ENCODE measurements around the gene ANKRD63.

The ANKRD63 gene

DNA sequence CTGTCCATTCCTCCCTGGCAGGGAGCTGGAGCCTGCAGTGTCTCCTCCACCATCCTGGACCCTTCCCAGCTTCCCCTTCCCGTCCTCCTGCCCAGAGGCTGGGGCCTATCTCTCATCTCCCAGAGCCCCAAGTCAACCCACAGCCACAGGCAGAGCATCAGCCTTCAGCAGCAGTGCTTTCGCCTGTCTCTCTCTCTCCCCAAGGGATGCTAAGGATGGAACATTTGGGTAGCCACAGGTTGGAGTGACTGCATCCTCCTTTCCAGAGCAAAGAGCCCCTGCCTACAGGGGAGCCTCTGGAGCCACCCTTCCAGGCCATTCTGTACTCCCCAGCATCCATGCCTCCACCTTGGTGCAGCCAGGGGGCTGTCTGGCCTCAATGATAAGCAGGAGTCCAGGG, 20.7 kb upstream of the ANKRD63 start:
- H3K4me3 ChIP-seq (ENCODE audit: low read length in 2 of 2) = no peak overlapping the region
- no peaks in the 10 kb centered on the region for H3K36me3 ChIP-seq (ENCODE audit: control insufficient read depth in 2 of 2, insufficient read depth in 2 of 2, low read length in 2 of 2)
- H3K27ac ChIP-seq (ENCODE audit: low read length) = no peak overlapping the region
- H3K9me3 ChIP-seq (ENCODE audit: control insufficient read depth in 2 of 2, low read length in 2 of 2) = peaks cover 0 to 6% of the 10 kb centered on the region in 2 donors
- H3K9ac ChIP-seq (ENCODE audit: low read length in 2 of 2) = no peak overlapping the region
- H3K4me1 ChIP-seq (ENCODE audit: control insufficient read depth, insufficient read depth, low read length) = peaks cover 14% of the 10 kb centered on the region
- no peaks in the 10 kb centered on the region for H3K27me3 ChIP-seq (ENCODE audit: control insufficient read depth in 1 of 2, insufficient read depth in 2 of 2, low read length in 2 of 2)

GRCh38 chr15:40302981-40303380, 20.1 kb upstream of the ANKRD63 start:
- H3K4me1 ChIP-seq (ENCODE audit: control insufficient read depth, insufficient read depth, low read length) = peaks cover 13% of the 10 kb centered on the region
- no peak overlapping the region for H3K9ac ChIP-seq (ENCODE audit: low read length in 2 of 2)
- no peaks in the 10 kb centered on the region for H3K27me3 ChIP-seq (ENCODE audit: control insufficient read depth in 1 of 2, insufficient read depth in 2 of 2, low read length in 2 of 2)
- no peak overlapping the region for H3K4me3 ChIP-seq (ENCODE audit: low read length in 2 of 2)
- no peaks in the 10 kb centered on the region for H3K36me3 ChIP-seq (ENCODE audit: control insufficient read depth in 2 of 2, insufficient read depth in 2 of 2, low read length in 2 of 2)
- H3K27ac ChIP-seq (ENCODE audit: low read length) = no peak overlapping the region
- peaks cover 0 to 6% of the 10 kb centered on the region in 2 donors for H3K9me3 ChIP-seq (ENCODE audit: control insufficient read depth in 2 of 2, low read length in 2 of 2)

DNA sequence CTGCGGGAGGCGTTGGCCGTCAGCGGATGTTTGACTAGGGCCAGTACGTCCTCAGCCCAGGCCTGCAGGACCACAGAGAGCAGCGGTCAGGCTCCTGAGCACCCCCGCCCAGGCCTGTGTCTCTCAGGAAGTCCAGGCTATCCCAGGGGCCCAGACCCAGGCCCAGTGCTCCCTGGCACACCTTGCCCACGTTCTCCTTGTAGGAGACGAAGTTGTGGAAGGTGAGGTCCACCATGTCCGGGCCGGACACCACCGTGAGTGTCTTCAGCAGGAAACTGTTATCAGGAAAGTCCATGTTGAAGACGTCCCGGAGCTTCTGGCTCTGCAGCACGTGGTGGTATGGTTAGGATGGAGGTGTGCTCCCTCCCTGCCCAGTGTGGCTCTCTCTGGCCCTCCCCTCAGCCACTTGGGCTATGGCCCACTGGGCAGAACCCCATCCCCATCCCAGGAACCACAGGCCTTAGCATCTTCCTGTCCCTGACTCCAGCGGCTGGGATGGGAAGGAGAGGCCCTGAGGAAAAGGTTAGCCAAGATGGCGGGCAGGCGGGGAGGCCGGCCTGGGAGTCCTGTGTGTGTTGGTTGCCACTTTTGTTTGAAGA, 19.5 kb upstream of the ANKRD63 start:
- Histone ChIP-seq H3K36me3 (ENCODE audit: control insufficient read depth in 2 of 2, insufficient read depth in 2 of 2, low read length in 2 of 2) (no peaks in the 10 kb centered on the region), H3K4me1 (ENCODE audit: control insufficient read depth, insufficient read depth, low read length) (peaks cover 8% of the 10 kb centered on the region), H3K9ac (ENCODE audit: low read length in 2 of 2) (no peak overlapping the region), H3K27me3 (ENCODE audit: control insufficient read depth in 1 of 2, insufficient read depth in 2 of 2, low read length in 2 of 2) (no peaks in the 10 kb centered on the region), H3K27ac (ENCODE audit: low read length) (no peak overlapping the region), H3K4me3 (ENCODE audit: low read length in 2 of 2) (no peak overlapping the region), H3K9me3 (ENCODE audit: control insufficient read depth in 2 of 2, low read length in 2 of 2) (peaks cover 0 to 6% of the 10 kb centered on the region in 2 donors)

DNA sequence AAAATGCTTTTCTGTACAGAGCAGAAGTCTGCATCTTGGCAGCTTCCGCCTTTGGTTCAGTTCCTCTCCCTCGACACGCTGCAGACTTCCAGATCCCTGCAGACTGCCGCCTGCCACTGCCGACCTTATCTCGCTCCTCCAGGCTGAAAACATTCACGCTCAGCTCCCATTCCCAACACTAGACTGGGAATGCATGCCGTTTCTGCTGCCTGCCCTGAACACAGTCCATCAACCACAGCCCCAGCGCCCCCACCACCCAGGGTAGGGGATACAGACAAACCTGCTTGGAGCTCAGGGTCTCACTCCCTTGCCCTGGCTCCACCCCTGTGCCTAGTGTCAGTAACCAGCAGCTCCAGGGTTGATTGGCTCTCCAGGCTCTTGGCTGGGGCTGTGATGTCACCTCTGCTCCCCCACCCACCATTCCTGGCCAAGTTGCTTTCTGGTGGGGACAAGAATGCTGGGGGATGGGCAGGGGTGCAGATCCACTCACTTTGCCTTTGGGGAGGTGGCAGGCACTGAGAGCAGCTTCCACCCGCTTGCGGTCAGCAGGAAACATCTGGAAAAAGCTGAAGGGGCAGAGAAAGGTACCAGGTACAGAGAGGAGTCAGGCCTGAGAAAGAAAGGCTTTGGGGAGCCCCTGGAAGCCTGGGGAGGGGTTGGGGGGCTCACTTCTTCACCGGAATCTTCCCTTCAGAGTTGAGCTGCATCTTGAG, 18.8 kb upstream of the ANKRD63 start:
- no peak overlapping the region for H3K9ac ChIP-seq (ENCODE audit: low read length in 2 of 2)
- H3K9me3 ChIP-seq (ENCODE audit: control insufficient read depth in 2 of 2, low read length in 2 of 2) = peaks cover 0 to 6% of the 10 kb centered on the region in 2 donors
- H3K36me3 ChIP-seq (ENCODE audit: control insufficient read depth in 2 of 2, insufficient read depth in 2 of 2, low read length in 2 of 2) = no peaks in the 10 kb centered on the region
- H3K4me3 ChIP-seq (ENCODE audit: low read length in 2 of 2) = no peak overlapping the region
- H3K27me3 ChIP-seq (ENCODE audit: control insufficient read depth in 1 of 2, insufficient read depth in 2 of 2, low read length in 2 of 2) = no peaks in the 10 kb centered on the region
- peaks cover 4% of the 10 kb centered on the region for H3K4me1 ChIP-seq (ENCODE audit: control insufficient read depth, insufficient read depth, low read length)
- H3K27ac ChIP-seq (ENCODE audit: low read length) = no peak overlapping the region

GRCh38 chr15:40300771-40301170, 17.9 kb upstream of the ANKRD63 start:
- H3K27me3 ChIP-seq (ENCODE audit: control insufficient read depth in 1 of 2, insufficient read depth in 2 of 2, low read length in 2 of 2) = no peaks in the 10 kb centered on the region
- no peak overlapping the region for H3K27ac ChIP-seq (ENCODE audit: low read length)
- H3K4me3 ChIP-seq (ENCODE audit: low read length in 2 of 2) = no peak overlapping the region
- H3K4me1 ChIP-seq (ENCODE audit: control insufficient read depth, insufficient read depth, low read length) = peaks cover 10% of the 10 kb centered on the region
- H3K9me3 ChIP-seq (ENCODE audit: control insufficient read depth in 2 of 2, low read length in 2 of 2) = peaks cover 0 to 6% of the 10 kb centered on the region in 2 donors
- no peaks in the 10 kb centered on the region for H3K36me3 ChIP-seq (ENCODE audit: control insufficient read depth in 2 of 2, insufficient read depth in 2 of 2, low read length in 2 of 2)
- H3K9ac ChIP-seq (ENCODE audit: low read length in 2 of 2) = no peak overlapping the region

DNA sequence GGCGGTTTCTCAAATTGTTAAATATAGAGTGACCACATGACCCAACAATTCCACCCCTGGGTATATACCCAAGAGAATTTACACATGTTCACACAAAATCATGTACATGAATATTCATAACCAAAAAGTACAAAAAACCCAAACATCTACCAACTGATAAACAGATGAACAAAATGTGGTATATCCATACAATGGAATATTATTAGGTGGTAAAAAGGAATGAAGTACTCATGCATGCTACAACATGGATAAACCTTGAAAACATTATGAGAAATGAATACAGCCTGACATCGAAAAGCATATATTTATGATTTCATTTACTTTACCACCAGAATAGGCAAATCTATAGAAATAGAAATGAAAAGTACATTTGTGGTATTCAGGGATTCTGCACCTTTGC, 17.5 kb upstream of the ANKRD63 start:
- no peak overlapping the region for H3K27ac ChIP-seq (ENCODE audit: low read length)
- peaks cover 14% of the 10 kb centered on the region for H3K4me1 ChIP-seq (ENCODE audit: control insufficient read depth, insufficient read depth, low read length)
- H3K9me3 ChIP-seq (ENCODE audit: control insufficient read depth in 2 of 2, low read length in 2 of 2) = peaks cover 0 to 6% of the 10 kb centered on the region in 2 donors
- H3K36me3 ChIP-seq (ENCODE audit: control insufficient read depth in 2 of 2, insufficient read depth in 2 of 2, low read length in 2 of 2) = no peaks in the 10 kb centered on the region
- H3K27me3 ChIP-seq (ENCODE audit: control insufficient read depth in 1 of 2, insufficient read depth in 2 of 2, low read length in 2 of 2) = no peaks in the 10 kb centered on the region
- no peak overlapping the region for H3K9ac ChIP-seq (ENCODE audit: low read length in 2 of 2)
- H3K4me3 ChIP-seq (ENCODE audit: low read length in 2 of 2) = no peak overlapping the region

- Histone ChIP-seq H3K4me1 (ENCODE audit: control insufficient read depth, insufficient read depth, low read length) (peaks cover 20% of the 10 kb centered on the region), H3K9ac (ENCODE audit: low read length in 2 of 2) (no peak overlapping the region), H3K9me3 (ENCODE audit: control insufficient read depth in 2 of 2, low read length in 2 of 2) (peaks cover 0 to 6% of the 10 kb centered on the region in 2 donors), H3K36me3 (ENCODE audit: control insufficient read depth in 2 of 2, insufficient read depth in 2 of 2, low read length in 2 of 2) (no peaks in the 10 kb centered on the region), H3K4me3 (ENCODE audit: low read length in 2 of 2) (no peak overlapping the region), H3K27me3 (ENCODE audit: control insufficient read depth in 1 of 2, insufficient read depth in 2 of 2, low read length in 2 of 2) (no peaks in the 10 kb centered on the region), H3K27ac (ENCODE audit: low read length) (no peak overlapping the region)
These were observed 15.5 kb upstream of the ANKRD63 start for GRCh38 chr15:40298216-40298935.

GRCh38 chr15:40297356-40297755, 14.5 kb upstream of the ANKRD63 start:
- Histone ChIP-seq H3K4me1 (ENCODE audit: control insufficient read depth, insufficient read depth, low read length) (peaks cover 20% of the 10 kb centered on the region), H3K4me3 (ENCODE audit: low read length in 2 of 2) (no peak overlapping the region), H3K27ac (ENCODE audit: low read length) (no peak overlapping the region), H3K9ac (ENCODE audit: low read length in 2 of 2) (no peak overlapping the region), H3K9me3 (ENCODE audit: control insufficient read depth in 2 of 2, low read length in 2 of 2) (peaks cover 0 to 6% of the 10 kb centered on the region in 2 donors), H3K27me3 (ENCODE audit: control insufficient read depth in 1 of 2, insufficient read depth in 2 of 2, low read length in 2 of 2) (no peaks in the 10 kb centered on the region), H3K36me3 (ENCODE audit: control insufficient read depth in 2 of 2, insufficient read depth in 2 of 2, low read length in 2 of 2) (no peaks in the 10 kb centered on the region)

DNA sequence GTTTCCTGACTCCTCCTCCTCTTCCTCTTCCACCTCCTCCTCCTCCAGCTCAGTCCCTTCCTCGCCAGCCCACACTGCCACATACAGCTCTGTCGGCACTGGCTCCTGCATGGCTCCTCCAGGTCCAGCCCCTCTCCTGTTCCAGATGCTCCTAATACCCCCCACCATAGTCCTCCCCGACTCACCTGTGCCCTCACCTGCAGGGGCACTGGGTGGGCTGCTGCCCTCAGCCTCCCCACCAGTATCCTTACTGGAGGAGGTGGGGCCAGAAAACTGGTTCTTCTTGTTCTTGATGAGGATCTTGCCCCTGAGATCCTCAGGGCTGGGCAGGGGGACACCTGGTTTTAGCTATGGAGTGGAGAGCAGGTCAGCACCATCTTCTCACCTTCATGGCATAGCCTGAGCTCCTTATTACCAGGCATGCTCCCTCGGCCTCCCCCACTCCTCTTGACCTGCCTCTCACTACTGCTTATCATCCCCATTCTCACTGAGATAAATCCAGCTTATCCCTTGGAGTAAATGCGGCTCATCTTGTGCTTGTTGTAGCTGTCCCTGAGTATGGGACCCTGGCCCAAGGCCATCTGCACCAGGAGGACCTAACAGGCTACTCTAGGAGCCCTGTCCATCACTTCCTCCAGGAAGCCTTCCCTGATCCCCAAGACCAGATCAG, 13.8 kb upstream of the ANKRD63 start:
- Histone ChIP-seq H3K27ac (ENCODE audit: low read length) (peak overlapping the region; percentile 24), H3K36me3 (ENCODE audit: control insufficient read depth in 2 of 2, insufficient read depth in 2 of 2, low read length in 2 of 2) (no peaks in the 10 kb centered on the region), H3K4me1 (ENCODE audit: control insufficient read depth, insufficient read depth, low read length) (peaks cover 23% of the 10 kb centered on the region), H3K9ac (ENCODE audit: low read length in 2 of 2) (no peak overlapping the region), H3K9me3 (ENCODE audit: control insufficient read depth in 2 of 2, low read length in 2 of 2) (peaks cover 0 to 6% of the 10 kb centered on the region in 2 donors), H3K27me3 (ENCODE audit: control insufficient read depth in 1 of 2, insufficient read depth in 2 of 2, low read length in 2 of 2) (no peaks in the 10 kb centered on the region), H3K4me3 (ENCODE audit: low read length in 2 of 2) (peak overlapping the region in 1 of 2 donors; percentile 15)

- no peaks in the 10 kb centered on the region for H3K27me3 ChIP-seq (ENCODE audit: control insufficient read depth in 1 of 2, insufficient read depth in 2 of 2, low read length in 2 of 2)
- peaks cover 0 to 6% of the 10 kb centered on the region in 2 donors for H3K9me3 ChIP-seq (ENCODE audit: control insufficient read depth in 2 of 2, low read length in 2 of 2)
- H3K4me1 ChIP-seq (ENCODE audit: control insufficient read depth, insufficient read depth, low read length) = peaks cover 29% of the 10 kb centered on the region
- peak overlapping the region; percentile 24 for H3K27ac ChIP-seq (ENCODE audit: low read length)
- H3K36me3 ChIP-seq (ENCODE audit: control insufficient read depth in 2 of 2, insufficient read depth in 2 of 2, low read length in 2 of 2) = no peaks in the 10 kb centered on the region
- H3K9ac ChIP-seq (ENCODE audit: low read length in 2 of 2) = no peak overlapping the region
- peak overlapping the region in 1 of 2 donors; percentile 15 for H3K4me3 ChIP-seq (ENCODE audit: low read length in 2 of 2)
These were observed 13.2 kb upstream of the ANKRD63 start for GRCh38 chr15:40295877-40296560.
